Measurements from ENCODE around the gene WFIKKN2. TPM values are rescaled to one million over a fixed set of nuclear protein-coding genes. Genes with fewer than 3 reads are reported as not detected.

Gene WFIKKN2
- total RNA-seq, 2 donors from 2014 or later: not detected

DNA sequence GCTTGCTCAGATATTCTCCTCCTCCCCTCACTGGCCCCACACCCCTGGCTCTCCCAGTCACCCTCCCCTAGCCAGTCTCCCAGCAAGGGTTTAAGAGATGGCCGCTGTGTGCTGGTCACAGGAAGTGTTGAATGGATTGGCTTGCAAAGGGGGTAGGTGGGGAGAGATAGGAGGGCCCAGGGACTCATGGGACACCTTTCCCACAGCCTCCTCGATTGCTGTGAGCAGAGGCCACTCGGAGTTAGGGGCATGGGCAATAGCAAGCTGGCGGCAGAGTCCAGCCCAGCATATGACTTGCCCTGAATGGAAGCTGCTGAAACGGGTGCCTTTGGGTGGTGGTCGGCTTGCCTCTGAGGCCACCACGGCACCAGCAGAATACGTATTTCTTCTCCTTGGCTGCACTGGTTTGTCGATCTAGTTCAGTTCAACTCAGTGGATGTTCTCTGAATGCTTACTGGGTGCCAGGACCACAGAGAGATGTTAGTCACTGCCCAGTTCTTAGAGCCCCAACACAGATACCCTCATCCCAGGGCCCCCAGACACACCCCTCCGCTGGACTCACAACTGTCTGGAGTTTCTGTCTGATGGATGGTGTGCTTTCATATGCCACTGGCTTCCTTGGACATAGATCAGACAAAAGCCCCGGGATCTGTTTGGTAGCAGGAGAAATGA lies 6.0 kb downstream of the WFIKKN2 start:
- ATAC-seq (peak; percentile 7 to 16), DNase-seq (ENCODE audit: low spot score in 2 of 2) (peak in 1 of 2 donors; percentile 28)
- H3K36me3 Mint-ChIP-seq: no peaks in the 10 kb centered on the region
- no peaks in the 10 kb centered on the region for H3K9me3 Mint-ChIP-seq
- H3K27ac Mint-ChIP-seq: peak overlapping the region in 1 of 2 donors; percentile 4

- peak overlapping the region in 1 of 2 donors; percentile 4 for H3K27ac Mint-ChIP-seq
- DNase-seq (ENCODE audit: low spot score in 2 of 2) (peak; percentile 53 to 62), ATAC-seq (peak; percentile 68 to 72)
- no peaks in the 10 kb centered on the region for H3K36me3 Mint-ChIP-seq
- no peaks in the 10 kb centered on the region for H3K9me3 Mint-ChIP-seq
Measured at GRCh38 chr17:50841949-50842354, 6.6 kb downstream of the WFIKKN2 start.

DNA sequence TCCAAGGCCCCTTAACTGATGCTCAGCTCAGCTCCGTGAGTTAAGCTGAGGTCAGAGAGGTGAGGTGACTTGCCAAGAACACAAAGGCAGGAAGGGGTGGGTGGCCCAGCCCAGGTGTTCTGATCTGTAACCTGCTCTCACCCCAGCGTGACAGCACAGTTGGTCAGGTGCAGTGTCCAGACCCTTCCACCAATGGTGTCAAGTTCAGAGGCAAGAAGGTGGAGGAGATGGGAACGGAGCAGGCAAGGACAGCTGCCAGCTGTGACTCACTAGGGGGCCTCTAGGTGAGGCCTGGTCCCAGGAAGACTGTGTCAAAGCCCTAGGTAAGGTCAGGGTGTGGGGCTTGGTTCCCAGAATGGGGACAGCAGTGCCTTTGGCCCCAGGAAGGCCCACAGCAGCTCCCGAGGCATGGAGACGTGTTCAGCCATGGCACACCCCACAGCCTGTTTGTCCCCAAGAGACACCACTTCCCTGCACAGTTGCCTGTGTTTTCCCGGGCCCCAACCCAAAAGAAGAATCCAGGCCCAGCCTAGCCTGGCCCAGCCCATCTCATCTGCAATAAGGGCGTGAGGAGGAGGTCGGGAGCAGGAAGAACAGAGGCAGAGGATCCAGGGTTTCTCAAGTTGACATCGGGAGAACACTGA lies 7.2 kb downstream of the WFIKKN2 start:
- ATAC-seq (no peak), DNase-seq (ENCODE audit: low spot score in 2 of 2) (peak in 1 of 2 donors; percentile 52)
- H3K27ac Mint-ChIP-seq: no peak overlapping the region
- no peaks in the 10 kb centered on the region for H3K36me3 Mint-ChIP-seq
- no peaks in the 10 kb centered on the region for H3K9me3 Mint-ChIP-seq

DNA sequence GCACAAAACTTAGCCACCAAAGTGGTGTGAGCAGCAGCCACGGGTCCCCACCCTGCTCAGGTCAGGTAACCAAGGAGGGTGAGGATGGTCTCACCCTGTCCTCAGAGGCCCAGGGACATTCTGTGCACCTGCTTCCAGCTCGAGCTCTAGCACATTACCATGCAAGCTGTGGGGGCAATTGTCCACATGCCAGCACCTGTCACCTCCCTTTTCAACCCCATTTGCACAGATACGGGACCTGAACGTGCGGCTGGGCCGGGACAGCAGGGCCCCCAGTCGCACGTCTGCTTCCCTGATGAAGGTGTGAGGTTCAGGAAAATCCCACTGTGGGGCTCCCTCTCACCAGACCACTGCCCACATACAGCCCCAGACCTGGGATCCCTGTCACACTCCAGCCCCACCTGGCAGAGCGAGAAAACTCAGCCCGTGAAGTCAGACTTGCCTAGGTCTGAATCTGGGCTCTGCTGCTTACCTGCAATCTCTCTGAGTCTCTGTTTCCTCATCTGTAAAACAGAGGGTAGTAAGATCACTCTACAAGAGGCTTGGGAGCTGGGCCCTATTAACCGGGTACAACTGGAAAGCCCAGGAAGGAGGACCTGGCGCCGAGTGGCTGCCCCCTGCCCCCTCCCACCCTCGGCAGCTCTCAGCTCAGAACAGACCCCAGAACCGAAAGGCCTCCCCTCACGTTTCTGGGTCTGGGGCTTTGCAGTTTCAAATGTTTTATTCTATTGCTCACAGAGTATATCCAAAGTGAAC lies 7.9 kb downstream of the WFIKKN2 start:
- no peaks in the 10 kb centered on the region for H3K36me3 Mint-ChIP-seq
- H3K9me3 Mint-ChIP-seq: no peaks in the 10 kb centered on the region
- peak in 1 of 2 donors; percentile 26 for DNase-seq (ENCODE audit: low spot score in 2 of 2)
- no peak for ATAC-seq
- no peak overlapping the region for H3K27ac Mint-ChIP-seq

DNA sequence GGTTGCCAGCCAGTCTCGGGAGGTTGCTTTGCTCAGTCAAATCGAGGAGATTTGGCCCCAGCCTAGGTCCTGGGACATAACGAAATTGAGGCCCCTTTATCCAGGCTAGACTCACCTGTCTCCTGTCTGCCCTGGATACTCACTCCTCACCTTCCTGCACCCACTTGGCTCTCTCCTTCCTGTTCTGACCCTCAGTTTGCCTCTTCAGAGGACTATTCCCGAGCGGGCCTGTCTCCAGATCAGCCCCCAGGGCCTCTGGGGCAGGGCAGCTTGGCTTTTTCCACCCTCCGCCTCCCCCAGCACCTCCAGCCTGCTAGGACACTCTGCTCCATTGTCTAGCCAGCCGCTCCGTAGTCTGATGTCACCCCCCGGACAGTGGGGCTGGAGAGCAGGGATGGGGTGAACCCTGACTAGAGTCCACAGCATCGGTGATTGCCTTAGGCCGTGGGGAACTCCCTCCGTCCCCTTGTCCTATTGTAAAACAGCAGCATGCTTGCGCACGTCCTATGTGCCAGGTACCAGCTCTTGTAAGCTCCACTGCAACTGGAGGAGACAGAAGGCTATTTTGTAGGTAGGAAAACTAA lies 8.8 kb downstream of the WFIKKN2 start:
- H3K36me3 Mint-ChIP-seq: no peaks in the 10 kb centered on the region
- H3K27ac Mint-ChIP-seq: no peak overlapping the region
- H3K9me3 Mint-ChIP-seq: no peaks in the 10 kb centered on the region
- peak in 1 of 2 donors; percentile 48 for DNase-seq (ENCODE audit: low spot score in 2 of 2)
- ATAC-seq: no peak

DNA sequence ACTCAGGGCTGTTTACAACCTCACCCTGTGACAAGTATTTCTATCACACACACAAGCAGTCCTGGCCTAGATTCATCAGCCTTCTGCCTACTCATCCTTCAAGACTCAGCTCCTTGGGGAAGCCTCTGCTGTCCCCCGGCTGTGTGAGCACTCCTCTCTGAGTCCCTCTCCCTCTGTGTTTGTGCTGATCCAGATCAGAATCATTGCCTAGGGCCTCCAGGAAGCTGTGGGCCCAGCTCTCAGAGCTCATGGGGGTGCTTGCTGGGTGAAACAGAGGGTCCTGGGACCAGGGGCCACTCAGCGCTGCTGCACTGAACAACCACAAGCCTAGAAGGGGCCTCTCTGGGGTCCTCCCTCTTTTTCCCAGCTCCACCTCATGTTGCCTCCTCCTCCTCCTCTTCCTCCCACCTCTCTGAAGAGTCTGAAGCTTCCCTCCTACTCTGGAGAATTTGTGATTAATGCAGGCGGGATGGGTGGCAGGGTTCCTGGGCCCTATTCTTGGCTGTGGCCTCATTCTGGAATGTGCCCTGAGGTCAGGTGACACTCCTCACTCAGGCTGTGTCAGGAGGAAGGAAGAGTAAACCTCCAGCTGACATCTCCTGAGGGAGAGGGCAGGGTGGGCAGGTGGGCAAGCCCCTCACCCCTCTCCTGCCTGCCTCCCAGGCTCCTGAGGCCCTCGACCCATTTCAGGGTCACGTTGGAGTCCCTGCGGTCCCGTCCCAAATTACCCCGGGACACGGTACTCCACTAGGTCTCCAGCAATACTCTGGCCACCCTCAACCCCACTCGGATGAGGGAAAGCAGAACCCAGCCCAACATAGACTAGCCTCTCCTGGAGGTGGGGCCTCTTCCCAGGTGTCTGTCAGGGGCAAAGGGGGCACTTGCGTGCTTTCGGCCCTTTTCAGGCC lies 10.1 kb downstream of the WFIKKN2 start:
- peak overlapping the region in 1 of 2 donors; percentile 1 for H3K27ac Mint-ChIP-seq
- DNase-seq (ENCODE audit: low spot score in 2 of 2): peak in 1 of 2 donors; percentile 49

DNA sequence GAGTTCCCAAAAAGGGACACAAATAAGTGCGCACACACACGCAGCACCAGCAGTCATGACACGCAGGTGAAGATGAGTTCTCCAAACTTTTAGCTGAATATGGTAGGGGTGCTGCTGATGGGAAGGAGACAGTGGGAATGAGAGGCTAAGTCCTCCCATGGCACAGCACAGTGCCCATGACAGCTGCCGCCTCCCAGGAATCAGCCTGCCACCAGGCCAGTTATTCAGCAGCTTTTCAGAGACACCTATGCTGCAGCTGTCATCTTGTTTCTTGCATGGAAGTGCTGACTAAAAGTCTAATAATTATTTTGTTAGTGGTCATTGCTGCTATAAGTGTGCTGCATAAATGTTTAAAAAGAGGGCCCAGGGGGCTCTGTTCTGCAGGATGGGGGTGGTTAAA lies 12.2 kb downstream of the WFIKKN2 start:
- ATAC-seq: no peak
- Mint-ChIP-seq H3K27ac (no peak overlapping the region), H3K9me3 (no peaks in the 10 kb centered on the region), H3K36me3 (no peaks in the 10 kb centered on the region)
- peak in 1 of 2 donors; percentile 31 for DNase-seq (ENCODE audit: low spot score in 2 of 2)

More for the DNA sequence above, 10.1 kb downstream of the WFIKKN2 start:
- no peaks in the 10 kb centered on the region for H3K9me3 Mint-ChIP-seq
- no peak for ATAC-seq
- no peaks in the 10 kb centered on the region for H3K36me3 Mint-ChIP-seq

DNA sequence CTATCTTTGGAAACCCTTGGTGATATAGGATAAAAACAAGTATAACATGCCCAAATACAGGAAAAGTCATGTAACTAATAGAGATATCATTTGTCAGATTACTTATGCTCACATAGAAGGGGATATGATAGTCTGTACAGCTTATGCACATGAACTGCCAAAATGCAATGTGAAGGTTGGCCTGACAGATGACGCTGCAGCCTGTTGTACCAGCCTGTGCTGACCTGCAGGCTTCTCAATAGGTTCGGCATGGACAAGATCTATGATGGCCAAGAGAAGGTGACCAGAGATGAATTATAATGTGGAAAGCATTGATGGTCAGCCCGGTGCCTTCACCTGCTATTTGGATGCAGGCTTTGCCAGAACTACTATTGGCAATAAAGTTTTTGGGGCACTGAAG lies 12.7 kb downstream of the WFIKKN2 start:
- no peaks in the 10 kb centered on the region for H3K9me3 Mint-ChIP-seq
- DNase-seq (ENCODE audit: low spot score in 2 of 2) (no peak), ATAC-seq (no peak)
- H3K36me3 Mint-ChIP-seq: no peaks in the 10 kb centered on the region
- no peak overlapping the region for H3K27ac Mint-ChIP-seq

- Mint-ChIP-seq H3K27ac (no peak overlapping the region), H3K9me3 (no peaks in the 10 kb centered on the region), H3K36me3 (no peaks in the 10 kb centered on the region)
- DNase-seq (ENCODE audit: low spot score in 2 of 2) (no peak), ATAC-seq (no peak)
Measured at GRCh38 chr17:50848711-50849110, 13.3 kb downstream of the WFIKKN2 start.

GRCh38 chr17:50850640-50851039 lies 15.3 kb downstream of the WFIKKN2 start:
- no peaks in the 10 kb centered on the region for H3K36me3 Mint-ChIP-seq
- ATAC-seq (no peak), DNase-seq (ENCODE audit: low spot score in 2 of 2) (no peak)
- peak overlapping the region in 1 of 2 donors; percentile 88 for H3K27ac Mint-ChIP-seq
- H3K9me3 Mint-ChIP-seq: no peaks in the 10 kb centered on the region

GRCh38 chr17:50853015-50853615 lies 17.7 kb downstream of the WFIKKN2 start:
- no peak for DNase-seq (ENCODE audit: low spot score in 2 of 2)
- H3K9me3 Mint-ChIP-seq: no peaks in the 10 kb centered on the region
- no peak for ATAC-seq
- peak overlapping the region in 1 of 2 donors; percentile 88 for H3K27ac Mint-ChIP-seq
- H3K36me3 Mint-ChIP-seq: no peaks in the 10 kb centered on the region

DNA sequence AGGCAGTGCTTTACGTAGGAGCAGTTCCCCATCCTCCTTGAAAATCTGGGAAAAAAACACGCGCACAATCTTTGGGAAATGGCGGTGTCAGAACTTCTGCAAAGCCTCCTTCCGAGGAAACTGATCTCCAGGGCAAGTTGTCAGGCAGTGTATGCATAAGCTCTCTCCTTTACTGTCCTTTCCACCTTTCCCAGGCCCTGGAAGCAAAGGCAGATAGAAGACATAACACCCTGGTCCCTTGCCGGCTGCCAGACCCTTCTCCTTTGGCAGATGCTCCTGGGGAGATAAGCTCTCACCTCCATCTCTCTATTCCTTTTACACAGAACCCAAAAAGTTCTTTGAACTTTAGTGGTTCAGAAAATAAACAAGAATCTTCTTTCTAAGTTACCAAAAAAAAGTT lies 18.4 kb downstream of the WFIKKN2 start:
- Mint-ChIP-seq H3K9me3 (no peaks in the 10 kb centered on the region), H3K27ac (no peak overlapping the region), H3K36me3 (no peaks in the 10 kb centered on the region)
- ATAC-seq: no peak
- DNase-seq (ENCODE audit: low spot score in 2 of 2): peak in 1 of 2 donors; percentile 33

DNA sequence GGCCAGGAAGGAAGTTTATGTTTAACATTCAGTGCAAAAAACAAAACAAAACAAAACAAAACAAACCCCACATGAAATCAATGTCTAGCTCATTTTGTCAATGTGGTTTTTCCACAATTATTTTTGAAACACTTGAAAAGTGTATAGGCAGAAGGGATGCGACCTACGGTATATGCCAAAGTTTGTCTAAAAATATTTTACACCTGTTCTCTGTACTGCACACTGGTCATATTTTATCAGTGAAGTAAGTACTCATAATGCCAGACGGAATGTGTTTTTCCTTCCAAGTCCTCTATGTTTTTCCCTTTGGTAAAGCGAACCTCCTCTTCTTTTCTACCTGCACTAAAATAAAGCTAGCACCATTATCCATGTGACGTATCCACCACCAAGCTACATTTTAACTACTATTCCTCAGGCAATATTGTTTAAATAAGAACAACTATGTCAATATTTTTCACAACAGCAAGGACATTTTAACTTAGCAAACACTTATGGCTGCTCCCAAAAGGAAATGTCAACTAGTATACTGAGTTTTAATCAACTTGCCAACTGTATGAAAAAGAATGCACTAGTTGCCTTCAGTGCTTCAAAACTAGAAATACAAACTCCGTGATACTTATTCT lies 20.4 kb downstream of the WFIKKN2 start:
- DNase-seq (ENCODE audit: low spot score in 2 of 2) (no peak), ATAC-seq (no peak)

GRCh38 chr17:50856431-50856830 lies 21.0 kb downstream of the WFIKKN2 start:
- peaks cover 0 to 2% of the 10 kb centered on the region in 2 donors for H3K36me3 Mint-ChIP-seq
- ATAC-seq: no peak
- H3K27ac Mint-ChIP-seq: no peak overlapping the region
- H3K9me3 Mint-ChIP-seq: no peaks in the 10 kb centered on the region
- DNase-seq (ENCODE audit: low spot score in 2 of 2): no peak

More for the DNA sequence above, 20.4 kb downstream of the WFIKKN2 start:
- Mint-ChIP-seq H3K36me3 (no peaks in the 10 kb centered on the region), H3K27ac (no peak overlapping the region), H3K9me3 (no peaks in the 10 kb centered on the region)

DNA sequence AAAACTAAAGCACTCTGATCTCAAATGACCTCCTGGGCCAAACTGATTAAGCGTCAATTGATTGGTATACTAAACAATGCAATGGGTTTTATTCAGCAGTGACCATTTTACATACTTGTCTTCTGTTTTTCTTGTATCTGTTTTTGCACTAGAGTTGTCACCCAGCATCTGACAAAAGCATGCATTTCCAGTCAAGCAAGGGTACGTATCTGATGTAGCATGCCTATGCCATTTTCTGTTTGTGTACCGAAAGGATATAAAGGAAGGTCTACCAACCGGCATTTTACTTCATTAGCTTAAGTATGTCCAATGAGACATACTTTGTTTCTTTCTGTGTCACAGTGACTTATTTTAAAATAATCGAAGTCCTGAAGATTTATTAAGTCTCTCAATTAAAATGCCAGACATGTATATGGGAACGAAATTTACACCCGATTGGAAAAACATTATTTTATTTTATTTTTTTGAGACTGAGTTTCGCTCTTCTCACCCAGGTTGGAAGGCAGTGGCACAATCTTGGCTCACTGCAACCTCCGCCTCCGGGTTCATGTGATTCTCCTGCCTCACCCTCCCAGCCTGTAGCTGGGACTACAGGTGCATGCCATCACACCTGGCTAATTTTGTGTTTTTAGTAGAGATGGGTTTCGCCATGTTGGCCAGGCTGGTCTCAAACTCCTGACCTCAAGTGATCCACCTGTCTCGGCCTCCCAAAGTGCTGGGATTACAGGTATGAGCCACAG lies 23.3 kb downstream of the WFIKKN2 start:
- DNase-seq (ENCODE audit: low spot score in 2 of 2) (no peak), ATAC-seq (no peak)
- no peak overlapping the region for H3K27ac Mint-ChIP-seq
- peaks cover 0 to 15% of the 10 kb centered on the region in 2 donors for H3K36me3 Mint-ChIP-seq
- H3K9me3 Mint-ChIP-seq: no peaks in the 10 kb centered on the region
